Hematopoietic multipotent progenitor cell treated with erythropoietin and hydrocortisone succinate and interleukin-3 and kit ligand, for 6 days (in vitro differentiated cells): ENCODE measurements around the gene INPP4A.

ENCODE experiments used
- DNase-seq: peaks from one replicate; pipeline ENCODE4 v3.0.0-alpha.2; 2015

Gene INPP4A

DNA sequence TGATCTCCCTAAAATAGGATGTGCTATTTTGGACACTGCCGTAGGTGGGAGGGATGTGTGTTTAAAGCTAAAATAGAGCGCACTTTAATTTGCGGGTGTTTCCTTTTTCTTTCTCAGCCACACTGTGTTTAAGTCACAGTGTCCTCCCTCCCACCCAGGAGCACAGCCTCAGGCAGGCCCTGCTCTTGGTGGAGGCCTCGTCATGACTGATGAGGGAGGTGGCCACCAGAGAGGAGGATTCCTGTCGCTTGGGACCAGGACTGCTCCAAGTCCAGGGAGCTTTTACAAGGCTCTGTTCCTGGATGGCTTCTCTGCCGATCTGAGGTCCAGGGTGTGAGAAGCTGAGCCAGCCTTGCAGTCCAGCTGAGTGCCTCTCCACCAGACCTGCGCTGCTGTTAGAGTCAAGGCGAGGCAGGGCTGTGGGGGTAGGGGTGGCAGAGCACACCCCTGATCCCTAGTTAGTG lies 33.5 kb downstream of the INPP4A start:
- no peak for DNase-seq

DNA sequence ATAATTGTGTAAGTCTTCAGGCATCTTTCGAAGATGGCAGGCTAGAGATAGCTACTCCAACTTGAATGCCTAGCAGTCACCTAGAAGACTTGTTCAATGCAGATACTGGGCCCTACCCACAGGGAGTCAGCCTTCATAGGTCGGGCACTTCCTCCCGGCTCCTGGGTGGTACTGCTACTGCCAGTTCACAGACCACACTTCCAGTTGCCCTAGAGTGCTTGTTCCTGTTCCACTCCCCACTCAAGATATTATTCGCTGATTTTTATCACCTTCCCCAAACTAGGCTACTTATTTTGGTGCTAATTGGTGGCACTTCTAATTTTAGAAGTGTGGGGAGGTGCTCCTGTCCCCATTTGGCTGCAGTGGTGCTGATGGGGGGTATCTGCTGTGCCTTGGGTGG lies 34.2 kb downstream of the INPP4A start:
- DNase-seq: peak; percentile 76

- no peak for DNase-seq
These were observed 34.7 kb downstream of the INPP4A start for GRCh38 chr2:98479371-98479770.

GRCh38 chr2:98479959-98480524 lies 35.4 kb downstream of the INPP4A start:
- peak; percentile 83 for DNase-seq

- DNase-seq: no peak
These were observed 35.9 kb downstream of the INPP4A start for GRCh38 chr2:98480598-98480997.

DNA sequence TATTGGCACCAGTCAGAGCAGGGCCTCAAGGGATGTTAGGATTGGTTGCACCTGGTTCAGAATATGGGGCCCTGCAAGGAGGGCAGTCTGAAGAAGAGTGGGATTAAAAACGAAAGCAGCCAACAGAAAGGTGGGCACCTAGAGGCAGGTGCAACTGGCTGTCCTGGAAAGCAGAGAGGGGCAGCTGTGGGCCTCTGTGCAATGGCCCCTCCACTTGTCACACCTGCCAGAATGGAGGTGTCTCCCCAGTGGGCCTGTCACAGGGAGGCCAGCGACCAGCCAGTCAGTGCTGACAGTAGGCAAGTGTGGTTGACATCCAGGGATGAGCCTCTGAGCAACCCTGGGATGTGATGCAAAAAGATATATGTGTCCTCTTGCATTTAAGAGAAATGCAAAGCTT lies 37.7 kb downstream of the INPP4A start:
- DNase-seq: no peak

DNA sequence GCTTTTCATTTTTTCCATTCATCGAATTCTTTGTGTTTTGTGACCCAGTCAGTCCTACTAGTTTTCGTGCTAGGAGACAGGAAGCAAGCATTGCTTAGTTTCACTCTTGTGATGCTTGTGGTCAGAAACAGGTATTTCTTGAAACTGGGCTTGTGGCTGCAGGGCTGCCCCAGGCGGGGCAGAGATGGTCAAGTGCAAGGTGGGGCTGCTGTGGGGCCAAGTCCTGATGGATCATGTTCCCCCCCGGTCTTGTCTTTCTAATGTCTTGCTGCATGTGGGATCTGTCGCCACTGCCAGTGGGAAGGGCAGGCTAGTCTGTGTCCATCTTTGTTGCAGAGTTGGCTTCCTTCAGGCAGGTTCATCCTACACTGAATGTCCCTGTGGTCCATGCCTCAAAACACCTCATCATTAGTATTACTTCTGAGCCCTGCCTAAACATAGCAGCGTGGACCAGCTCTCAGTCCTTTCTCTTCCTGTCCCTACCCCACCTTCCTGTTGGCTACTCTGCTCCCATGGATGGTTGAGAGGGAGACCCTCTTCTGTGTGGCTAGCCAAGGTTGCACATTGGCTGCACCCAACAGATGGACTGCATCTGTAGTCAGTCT lies 38.7 kb downstream of the INPP4A start:
- DNase-seq: no peak

GRCh38 chr2:98484121-98484557 lies 39.5 kb downstream of the INPP4A start:
- no peak for DNase-seq

DNA sequence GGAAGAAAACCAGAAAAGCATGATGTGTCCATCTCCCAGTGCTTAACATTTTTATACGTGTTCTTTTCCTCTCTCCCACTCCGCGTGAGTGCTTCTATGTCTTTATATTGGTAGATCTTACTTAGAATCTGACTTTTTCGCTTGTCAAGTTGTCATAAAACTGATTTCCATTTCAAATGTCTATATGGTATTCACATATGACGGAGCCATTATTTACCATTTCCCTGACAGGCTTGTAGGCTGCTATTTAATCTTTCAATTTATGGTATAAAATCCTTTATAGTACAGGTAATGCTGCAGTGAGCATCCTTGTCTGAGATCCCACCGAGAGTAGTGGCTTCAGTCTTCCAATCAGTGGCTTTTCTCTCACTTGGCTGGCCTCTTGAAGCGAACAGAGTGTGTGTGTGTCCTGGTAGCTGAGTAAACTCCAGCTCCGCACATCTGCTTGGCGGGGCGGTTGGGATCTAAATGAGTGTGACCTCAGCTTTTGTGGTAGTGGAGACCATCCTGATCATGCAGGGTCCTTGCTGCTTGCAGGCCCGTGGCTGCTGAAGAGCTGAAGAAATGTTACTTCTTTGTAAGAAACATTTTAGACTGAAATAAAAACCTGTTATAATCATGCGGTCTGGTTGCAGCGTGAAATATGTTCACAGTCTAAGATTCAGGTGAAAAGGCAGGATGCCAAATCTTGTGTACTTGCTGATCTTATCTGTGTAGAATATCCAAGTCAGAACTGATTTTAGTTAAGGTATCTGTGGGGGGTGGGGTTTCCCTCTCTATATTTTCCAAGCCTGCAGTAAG lies 40.2 kb downstream of the INPP4A start:
- no peak for DNase-seq

DNA sequence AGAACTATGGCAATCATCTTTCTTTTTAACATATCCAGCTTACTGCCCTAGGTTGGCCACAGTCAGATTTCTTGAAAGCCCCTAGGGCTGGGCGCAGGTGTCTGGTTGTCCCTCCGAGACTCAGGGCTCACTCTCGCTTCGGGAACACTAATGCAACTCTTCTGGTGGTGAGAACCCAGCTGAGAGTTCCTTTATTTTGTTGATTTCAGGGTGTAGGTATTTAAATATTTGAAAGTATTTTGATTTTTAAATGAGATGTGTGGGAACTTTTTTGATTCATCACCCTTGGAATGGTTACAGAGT lies 40.7 kb downstream of the INPP4A start:
- no peak for DNase-seq

- no peak for DNase-seq
These were observed 41.8 kb downstream of the INPP4A start for GRCh38 chr2:98486374-98486981.

- DNase-seq: no peak
These were observed 42.6 kb downstream of the INPP4A start for GRCh38 chr2:98487101-98487805.

- peak; percentile 79 for DNase-seq
These were observed 43.1 kb downstream of the INPP4A start for GRCh38 chr2:98487806-98488189.

DNA sequence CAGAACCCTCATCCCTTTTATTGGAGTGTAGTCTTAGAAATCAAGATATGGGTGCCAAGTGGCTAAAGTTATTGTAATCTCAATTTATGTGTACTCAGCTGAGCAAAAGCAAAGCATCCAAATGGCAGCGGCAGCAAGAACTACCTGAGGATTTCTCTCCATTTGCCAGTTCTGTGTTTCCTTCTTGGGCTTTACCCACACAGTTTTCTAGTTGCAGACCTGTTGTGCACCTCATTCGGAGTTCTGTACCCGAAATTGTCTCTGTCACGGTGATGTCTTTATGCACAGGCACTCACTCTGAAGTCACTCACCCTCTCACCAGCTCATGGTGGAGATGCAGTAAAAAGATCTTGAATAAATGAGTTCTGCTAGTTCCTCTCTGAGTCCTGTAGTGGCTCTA lies 43.6 kb downstream of the INPP4A start:
- DNase-seq: no peak

DNA sequence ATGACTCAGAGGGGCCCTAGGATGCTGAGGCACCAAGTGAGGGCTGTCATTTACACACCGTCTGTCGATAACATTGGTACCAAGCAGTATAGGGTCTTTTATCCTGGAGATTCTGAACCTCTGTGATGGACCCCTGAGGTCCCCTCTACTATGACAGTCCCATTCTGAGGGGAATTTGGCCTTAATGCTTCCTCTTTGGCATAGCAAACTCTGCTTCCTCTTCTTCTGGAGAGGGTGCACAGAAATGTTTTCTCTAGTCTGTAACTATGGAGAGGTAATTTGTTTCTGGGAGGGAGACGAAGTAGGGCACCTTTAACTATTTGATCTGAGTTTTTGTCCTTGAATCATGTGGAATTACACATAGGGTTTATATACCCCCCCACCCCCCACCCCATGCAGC lies 44.8 kb downstream of the INPP4A start:
- DNase-seq: no peak

DNA sequence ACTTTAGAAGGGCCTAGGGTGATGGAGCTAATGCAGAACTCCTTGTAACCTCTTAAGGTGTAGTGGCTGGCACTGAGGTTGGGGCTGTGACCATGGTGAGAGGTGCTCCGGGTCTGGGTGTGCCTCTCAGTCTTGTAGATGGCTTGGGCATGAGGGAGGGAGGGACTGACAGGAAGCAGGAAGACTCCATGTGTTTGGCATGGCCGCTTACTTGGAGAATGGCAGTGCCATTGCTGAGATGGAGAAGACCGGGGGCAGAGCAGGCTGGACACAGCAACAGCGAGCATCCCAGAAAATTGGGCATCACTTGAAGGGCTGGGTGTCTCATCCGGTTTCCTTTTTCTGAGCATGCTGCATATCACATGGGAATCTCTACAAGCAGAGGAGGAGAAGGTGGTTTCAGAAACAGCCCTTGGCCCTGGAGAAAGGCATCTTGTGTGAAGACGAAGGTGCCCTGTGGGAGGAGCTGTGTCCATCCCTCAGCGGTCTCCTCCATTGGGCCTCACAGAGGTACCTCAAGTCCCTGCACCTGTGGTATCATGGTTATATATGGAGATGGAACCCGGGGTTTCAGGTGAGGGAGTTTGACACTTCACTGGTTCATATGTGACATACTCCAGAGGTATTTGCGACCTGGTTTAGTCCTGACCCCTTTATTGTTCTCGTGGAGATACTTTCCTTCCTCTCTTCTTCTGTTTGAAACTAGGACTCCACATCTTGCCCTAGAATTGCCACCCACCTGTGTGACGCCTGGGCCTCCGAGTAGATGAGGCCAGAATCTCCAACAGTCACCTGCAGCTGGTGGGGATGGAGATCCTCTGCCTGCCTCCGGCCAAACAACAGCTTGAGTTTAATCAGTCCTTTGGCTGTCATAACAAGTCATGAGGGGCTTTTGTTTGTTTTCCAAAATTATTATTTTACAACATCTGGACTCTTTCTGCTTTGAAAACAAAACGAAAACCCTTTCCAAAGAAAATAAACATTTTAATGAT lies 45.6 kb downstream of the INPP4A start:
- DNase-seq: no peak

- DNase-seq: no peak
These were observed 47.8 kb downstream of the INPP4A start for GRCh38 chr2:98492441-98492840.

- DNase-seq: no peak
These were observed 50.0 kb downstream of the INPP4A start for GRCh38 chr2:98494699-98495098.

DNA sequence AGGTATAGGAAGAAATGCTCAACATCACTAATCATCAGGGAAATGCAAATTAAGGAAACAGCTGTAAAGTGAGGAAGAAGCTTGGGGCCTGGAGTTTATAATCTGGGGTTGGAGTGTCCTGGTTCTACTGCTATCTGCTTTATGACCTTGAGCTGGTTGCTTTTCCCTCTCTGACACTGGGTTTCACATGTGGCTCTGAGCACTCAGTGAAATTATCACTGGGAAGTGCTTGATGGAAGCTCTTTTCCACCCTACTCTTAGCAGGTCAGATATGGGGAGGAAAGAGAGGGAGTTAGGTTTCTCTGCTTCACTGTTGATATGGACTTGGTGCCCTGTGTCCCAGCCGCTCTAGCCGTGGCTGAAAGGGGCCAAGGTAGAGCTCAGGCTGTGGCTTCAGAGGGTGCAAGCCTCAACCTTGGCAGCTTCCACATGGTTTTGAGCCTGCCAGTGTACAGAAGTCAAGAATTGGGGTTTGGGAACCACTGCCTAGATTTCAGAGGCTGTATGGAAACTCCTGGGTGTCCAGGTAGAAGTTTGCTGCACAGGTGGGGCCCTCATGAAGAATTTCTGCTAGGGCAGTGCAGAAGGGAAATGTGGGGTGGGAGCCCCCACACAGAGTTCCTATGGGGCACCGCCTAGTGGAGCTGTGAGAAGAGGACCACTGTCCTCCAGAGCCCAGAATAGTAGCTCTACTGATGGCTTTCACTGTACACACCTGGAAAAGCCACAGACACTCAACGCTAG lies 52.3 kb downstream of the INPP4A start:
- DNase-seq: no peak

- DNase-seq: no peak
These were observed 54.2 kb downstream of the INPP4A start for GRCh38 chr2:98498703-98499440.

DNA sequence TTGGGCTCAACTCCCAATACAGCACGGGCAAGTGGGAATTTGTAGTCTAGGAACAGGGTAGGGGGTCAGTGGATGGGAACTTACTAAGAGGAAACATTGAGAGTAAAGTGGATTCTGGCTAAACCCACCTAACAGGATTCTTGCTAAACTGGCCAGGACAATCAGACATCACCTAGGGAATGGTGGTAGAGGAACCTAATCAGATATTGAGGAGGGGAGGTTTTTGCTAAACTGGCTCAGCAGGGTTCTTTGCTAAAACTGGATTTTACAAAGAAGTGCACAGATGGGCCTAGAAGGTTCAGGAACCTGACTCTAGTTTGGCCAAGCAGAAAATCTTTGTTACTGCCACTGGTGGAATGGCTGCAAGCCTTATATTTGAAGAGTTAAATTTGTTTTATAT lies 55.9 kb downstream of the INPP4A start:
- no peak for DNase-seq
